ENCODE measurements around the gene LIMK2. TPM values are rescaled to one million over a fixed set of nuclear protein-coding genes. Genes with fewer than 3 reads are reported as not detected.

Gene LIMK2
- total RNA-seq, 1 experiment from 2014 or later: 42.5 TPM

GRCh38 chr22:31327806-31328543, 115.9 kb downstream of the LIMK2 start:
- Histone ChIP-seq H3K36me3 (ENCODE audit: low read depth) (peaks cover 49% of the 10 kb centered on the region), H3K4me3 (no peak overlapping the region), H3F3A (ENCODE audit: insufficient read depth, low read depth) (peaks cover 5% of the 10 kb centered on the region; the same call in 1 of the 2 replicates), H3K9me3 (ENCODE audit: insufficient read depth, low read depth) (no peaks in the 10 kb centered on the region), H4K20me1 (ENCODE audit: insufficient read depth) (peaks cover 3% of the 10 kb centered on the region; the same call in 1 of the 2 replicates), H3K79me2 (ENCODE audit: low read depth) (no peaks in the 10 kb centered on the region), H3K9me2 (ENCODE audit: insufficient read depth) (no peaks in the 10 kb centered on the region), H3K27me3 (ENCODE audit: insufficient read depth, low read depth) (no peaks in the 10 kb centered on the region), H3K4me1 (replicated peaks; ENCODE audit: insufficient read depth) (peaks cover 15% of the 10 kb centered on the region), H3K4me2 (no peak overlapping the region), H2AFZ (no peak overlapping the region), H3K27ac (no peak overlapping the region)
- CTCF ChIA-PET: interaction anchor here (0.6 kb wide), 1 partner anchor 18 kb away, joined by 3 read pairs; no protein-coding TSS in a partner anchor
- DNase-seq: peak in 1 of 2 experiments; percentile 11
- TF ChIP-seq EZH2 (IDR thresholded peaks at IDR 0.05; ENCODE audit: low read depth): no peak
- TF ChIP-seq CTCF (conservative IDR thresholded peaks at IDR 0.05): no peak
- intact Hi-C loops (cut with micrococcal nuclease; ENCODE audit: unreplicated experiment): no loop called here
- POLR2A ChIA-PET (ENCODE audit: unreplicated experiment): no interaction called here
- BruUV-seq (replicated peaks): no TSS peak

DNA sequence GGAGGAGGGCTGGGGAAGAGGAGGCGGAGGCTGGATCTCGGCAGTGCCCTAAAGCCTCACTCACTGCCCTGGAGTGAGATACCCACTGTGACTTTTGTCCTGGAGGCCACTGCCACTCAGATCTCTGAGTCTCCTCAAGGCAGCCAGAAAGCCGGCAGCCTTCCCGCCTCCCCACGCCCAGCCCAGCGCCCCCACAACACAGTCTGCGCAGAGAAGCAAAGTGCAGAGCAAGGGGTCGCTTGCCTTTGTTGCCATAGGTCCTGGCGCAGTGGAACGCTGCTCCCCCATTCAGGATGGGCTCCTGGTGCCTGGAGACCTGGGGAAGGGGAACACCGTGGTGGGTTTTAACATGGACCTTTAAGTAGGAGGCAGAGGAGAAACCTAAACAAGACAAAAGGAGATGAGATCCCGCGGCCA, 116.5 kb downstream of the LIMK2 start:
- Histone ChIP-seq H3K27ac (no peak overlapping the region), H3K4me2 (no peak overlapping the region), H3K36me3 (ENCODE audit: low read depth) (peaks cover 49% of the 10 kb centered on the region), H3F3A (ENCODE audit: insufficient read depth, low read depth) (peaks cover 5% of the 10 kb centered on the region; the same call in 1 of the 2 replicates), H2AFZ (no peak overlapping the region), H3K9me3 (ENCODE audit: insufficient read depth, low read depth) (no peaks in the 10 kb centered on the region), H3K27me3 (ENCODE audit: insufficient read depth, low read depth) (no peaks in the 10 kb centered on the region), H3K9me2 (ENCODE audit: insufficient read depth) (no peaks in the 10 kb centered on the region), H4K20me1 (ENCODE audit: insufficient read depth) (peaks cover 5% of the 10 kb centered on the region; the same call in 1 of the 2 replicates), H3K4me1 (replicated peaks; ENCODE audit: insufficient read depth) (peaks cover 15% of the 10 kb centered on the region), H3K4me3 (no peak overlapping the region), H3K79me2 (ENCODE audit: low read depth) (no peaks in the 10 kb centered on the region)
- TF ChIP-seq CTCF (conservative IDR thresholded peaks at IDR 0.05) (no peak), EZH2 (IDR thresholded peaks at IDR 0.05; ENCODE audit: low read depth) (no peak)
- DNase-seq: no peak
- BruUV-seq (replicated peaks): no TSS peak
- ChIA-PET POLR2A (ENCODE audit: unreplicated experiment) (no interaction called here), CTCF (no interaction called here)
- intact Hi-C loops (cut with micrococcal nuclease; ENCODE audit: unreplicated experiment): no loop called here

DNA sequence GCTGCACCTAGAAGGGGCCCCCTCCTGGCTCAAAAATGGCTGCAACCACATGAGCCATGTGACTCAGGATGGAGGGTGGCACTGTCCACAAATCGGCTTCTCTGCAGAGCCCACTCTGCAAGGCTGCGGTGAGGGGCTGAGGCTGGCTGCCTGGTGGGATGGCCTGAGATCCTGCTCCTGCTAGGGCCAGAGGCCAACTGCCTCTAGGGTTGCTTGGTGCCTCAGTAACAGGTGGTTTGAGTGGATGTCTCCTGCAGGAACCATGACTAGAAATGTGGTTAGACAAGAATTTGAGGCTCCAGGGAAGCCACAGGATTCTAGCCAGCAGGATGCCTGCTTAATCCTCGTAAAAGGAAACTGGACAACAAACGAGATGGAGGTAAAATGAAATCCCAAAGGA, 116.9 kb downstream of the LIMK2 start:
- TF ChIP-seq CTCF (conservative IDR thresholded peaks at IDR 0.05) (no peak), EZH2 (IDR thresholded peaks at IDR 0.05; ENCODE audit: low read depth) (no peak)
- no TSS peak for BruUV-seq (replicated peaks)
- ChIA-PET CTCF (no interaction called here), POLR2A (ENCODE audit: unreplicated experiment) (no interaction called here)
- H3K4me3 ChIP-seq: no peak overlapping the region
- H3K27me3 ChIP-seq (ENCODE audit: insufficient read depth, low read depth): no peaks in the 10 kb centered on the region
- peaks cover 9% of the 10 kb centered on the region; the same call in 1 of the 2 replicates for H3F3A ChIP-seq (ENCODE audit: insufficient read depth, low read depth)
- no peak overlapping the region for H2AFZ ChIP-seq
- H3K9me3 ChIP-seq (ENCODE audit: insufficient read depth, low read depth): no peaks in the 10 kb centered on the region
- no peaks in the 10 kb centered on the region for H3K9me2 ChIP-seq (ENCODE audit: insufficient read depth)
- H3K4me2 ChIP-seq: no peak overlapping the region
- intact Hi-C loops (cut with micrococcal nuclease; ENCODE audit: unreplicated experiment): no loop called here
- no peaks in the 10 kb centered on the region for H3K79me2 ChIP-seq (ENCODE audit: low read depth)
- DNase-seq: peak; percentile 39 to 63
- peaks cover 15% of the 10 kb centered on the region for H3K4me1 ChIP-seq (replicated peaks; ENCODE audit: insufficient read depth)
- peaks cover 49% of the 10 kb centered on the region for H3K36me3 ChIP-seq (ENCODE audit: low read depth)
- H3K27ac ChIP-seq: 0 out of 2 replicates have a peak overlapping the region, but pooled peaks have one; percentile 12
- peaks cover 5% of the 10 kb centered on the region; the same call in 1 of the 2 replicates for H4K20me1 ChIP-seq (ENCODE audit: insufficient read depth)

Other genes with a start within 250 kb of the LIMK2 start
- 39.8 and 52.9 TPM in 2 replicates for gene MORC2, start 243.5 kb upstream of the LIMK2 start, total RNA-seq (2021)
- gene TUG1, start 243.0 kb upstream of the LIMK2 start, total RNA-seq (2021): 80.6 and 105 TPM in 2 replicates
- 68.8 and 76.3 TPM in 2 replicates for gene SMTN, start 131.0 kb upstream of the LIMK2 start, total RNA-seq (2021)
- gene SELENOM, start 104.7 kb upstream of the LIMK2 start, total RNA-seq (2021): 20.7 and 23.3 TPM in 2 replicates
- gene INPP5J, start 89.3 kb upstream of the LIMK2 start, total RNA-seq (2021): 1.7 and 3.1 TPM in 2 replicates
- gene PLA2G3, start 71.8 kb upstream of the LIMK2 start, total RNA-seq (2021): not detected in 2 replicates
- gene RNF185, start 52.1 kb upstream of the LIMK2 start, total RNA-seq (2021): 13.5 and 19.1 TPM in 2 replicates
- 15.7 and 17.4 TPM in 2 replicates for gene PIK3IP1, start 80.2 kb downstream of the LIMK2 start, total RNA-seq (2021)
- 27.9 and 28.2 TPM in 2 replicates for gene PATZ1, start 134.0 kb downstream of the LIMK2 start, total RNA-seq (2021)
- gene DRG1, start 187.3 kb downstream of the LIMK2 start, total RNA-seq (2021): 60.1 and 73.8 TPM in 2 replicates